ENCODE data around the gene EEIG2.

Gene EEIG2

DNA sequence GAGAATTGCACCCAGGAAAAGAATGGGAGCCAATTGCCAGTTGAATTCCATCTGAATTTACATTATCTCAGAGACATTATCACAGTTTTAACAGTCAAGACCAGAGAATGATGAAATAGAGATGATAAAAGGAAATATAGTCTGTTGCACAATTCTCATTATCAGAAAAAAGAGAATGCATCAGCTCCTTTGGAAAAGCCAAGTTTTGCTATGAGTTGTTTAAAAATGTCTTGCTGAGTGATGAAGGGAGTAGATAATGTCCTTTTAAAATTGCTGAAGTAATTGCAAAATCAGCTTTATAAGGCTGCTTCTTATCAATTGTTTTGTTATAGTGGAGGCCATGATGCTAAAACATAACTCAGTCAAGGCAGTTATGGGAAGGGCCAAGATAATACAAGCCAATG, 37.9 kb upstream of the EEIG2 start:
- H3K4me3 ChIP-seq (ENCODE audit: low read depth, low read length), result no peak overlapping the region
- peak; percentile 29 for DNase-seq (ENCODE audit: low read depth)
- TF ChIP-seq, protein P1, sequence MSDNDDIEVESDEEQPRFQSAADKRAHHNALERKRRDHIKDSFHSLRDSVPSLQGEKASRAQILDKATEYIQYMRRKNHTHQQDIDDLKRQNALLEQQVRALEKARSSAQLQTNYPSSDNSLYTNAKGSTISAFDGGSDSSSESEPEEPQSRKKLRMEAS (IDR thresholded peaks at IDR 0.05; ENCODE audit: low read depth, low read length), result no peak
- TF ChIP-seq POLR2A (IDR thresholded peaks at IDR 0.05; ENCODE audit: extremely low read depth, insufficient read length) (no peak), MYC (IDR thresholded peaks at IDR 0.05; ENCODE audit: low read depth, low read length) (no peak)

DNA sequence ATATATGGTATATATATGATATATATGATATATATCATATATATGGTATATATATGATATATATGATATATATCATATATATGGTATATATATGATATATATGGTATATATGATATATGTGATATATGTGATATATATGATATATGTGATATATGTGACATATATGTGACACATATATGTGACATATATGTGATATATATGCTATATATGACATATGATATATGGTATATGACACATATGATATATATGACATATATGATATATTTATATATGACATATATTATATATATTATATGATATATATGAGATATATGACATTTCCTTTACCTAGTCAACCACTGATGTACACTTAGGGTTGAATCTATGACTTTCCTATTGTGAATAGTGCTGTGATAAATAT, 36.1 kb upstream of the EEIG2 start:
- no peak for DNase-seq (ENCODE audit: low read depth)
- H3K4me3 ChIP-seq (ENCODE audit: low read depth, low read length), result no peak overlapping the region
- TF ChIP-seq POLR2A (IDR thresholded peaks at IDR 0.05; ENCODE audit: extremely low read depth, insufficient read length) (no peak), MYC (IDR thresholded peaks at IDR 0.05; ENCODE audit: low read depth, low read length) (no peak)
- TF ChIP-seq, protein P2, sequence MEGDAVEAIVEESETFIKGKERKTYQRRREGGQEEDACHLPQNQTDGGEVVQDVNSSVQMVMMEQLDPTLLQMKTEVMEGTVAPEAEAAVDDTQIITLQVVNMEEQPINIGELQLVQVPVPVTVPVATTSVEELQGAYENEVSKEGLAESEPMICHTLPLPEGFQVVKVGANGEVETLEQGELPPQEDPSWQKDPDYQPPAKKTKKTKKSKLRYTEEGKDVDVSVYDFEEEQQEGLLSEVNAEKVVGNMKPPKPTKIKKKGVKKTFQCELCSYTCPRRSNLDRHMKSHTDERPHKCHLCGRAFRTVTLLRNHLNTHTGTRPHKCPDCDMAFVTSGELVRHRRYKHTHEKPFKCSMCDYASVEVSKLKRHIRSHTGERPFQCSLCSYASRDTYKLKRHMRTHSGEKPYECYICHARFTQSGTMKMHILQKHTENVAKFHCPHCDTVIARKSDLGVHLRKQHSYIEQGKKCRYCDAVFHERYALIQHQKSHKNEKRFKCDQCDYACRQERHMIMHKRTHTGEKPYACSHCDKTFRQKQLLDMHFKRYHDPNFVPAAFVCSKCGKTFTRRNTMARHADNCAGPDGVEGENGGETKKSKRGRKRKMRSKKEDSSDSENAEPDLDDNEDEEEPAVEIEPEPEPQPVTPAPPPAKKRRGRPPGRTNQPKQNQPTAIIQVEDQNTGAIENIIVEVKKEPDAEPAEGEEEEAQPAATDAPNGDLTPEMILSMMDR (IDR thresholded peaks at IDR 0.05; ENCODE audit: low read depth, low read length), result no peak
- TF ChIP-seq, protein P1 (IDR thresholded peaks at IDR 0.05; ENCODE audit: low read depth, low read length), result no peak

DNA sequence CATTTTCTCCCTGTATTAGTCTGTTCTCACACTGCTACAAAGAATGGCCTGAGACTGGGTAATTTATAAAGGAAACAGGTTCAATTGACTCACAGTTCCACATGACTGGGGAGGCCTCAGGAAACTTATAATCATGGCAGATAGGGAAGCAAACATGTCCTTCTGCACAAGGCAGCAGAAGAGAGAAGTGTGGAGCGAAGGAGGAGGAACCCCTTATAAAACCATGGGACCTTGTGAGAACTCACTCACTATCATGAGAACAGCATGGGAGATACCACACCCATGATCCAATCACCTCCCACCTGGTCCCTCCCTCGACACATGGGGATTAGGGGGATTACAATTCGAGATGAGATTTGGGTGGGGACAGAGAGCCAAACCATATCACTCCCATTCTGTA, 35.2 kb upstream of the EEIG2 start:
- no peak for DNase-seq (ENCODE audit: low read depth)
- TF ChIP-seq, protein P1 (IDR thresholded peaks at IDR 0.05; ENCODE audit: low read depth, low read length), result no peak
- TF ChIP-seq, protein P2 (IDR thresholded peaks at IDR 0.05; ENCODE audit: low read depth, low read length), result no peak
- TF ChIP-seq POLR2A (IDR thresholded peaks at IDR 0.05; ENCODE audit: extremely low read depth, insufficient read length) (no peak), MYC (IDR thresholded peaks at IDR 0.05; ENCODE audit: low read depth, low read length) (no peak)
- no peak overlapping the region for H3K4me3 ChIP-seq (ENCODE audit: low read depth, low read length)

DNA sequence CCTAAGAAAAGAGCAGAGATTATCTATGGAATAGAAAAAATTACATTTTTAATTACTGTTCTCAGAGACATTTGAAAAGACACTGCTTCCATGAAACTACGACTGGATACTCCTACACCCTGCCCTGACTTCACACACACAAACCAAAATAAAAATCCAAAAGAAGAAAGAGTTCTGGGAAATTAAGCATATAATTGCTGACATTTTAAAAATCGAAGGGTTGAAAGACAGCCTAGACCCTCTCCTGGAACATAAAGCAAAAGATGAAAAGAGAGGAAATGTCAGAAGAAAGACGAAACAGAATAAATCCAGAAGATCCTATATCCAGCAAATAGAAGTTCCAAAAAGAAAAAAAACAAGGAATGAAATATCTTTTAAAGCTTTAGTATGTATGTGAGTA, 32.8 kb upstream of the EEIG2 start:
- no peak overlapping the region for H3K4me3 ChIP-seq (ENCODE audit: low read depth, low read length)
- TF ChIP-seq, protein P2 (IDR thresholded peaks at IDR 0.05; ENCODE audit: low read depth, low read length), result no peak
- TF ChIP-seq, protein P1 (IDR thresholded peaks at IDR 0.05; ENCODE audit: low read depth, low read length), result no peak
- TF ChIP-seq POLR2A (IDR thresholded peaks at IDR 0.05; ENCODE audit: extremely low read depth, insufficient read length), result no peak
- TF ChIP-seq MYC (IDR thresholded peaks at IDR 0.05; ENCODE audit: low read depth, low read length), result no peak
- DNase-seq (ENCODE audit: low read depth), result no peak

DNA sequence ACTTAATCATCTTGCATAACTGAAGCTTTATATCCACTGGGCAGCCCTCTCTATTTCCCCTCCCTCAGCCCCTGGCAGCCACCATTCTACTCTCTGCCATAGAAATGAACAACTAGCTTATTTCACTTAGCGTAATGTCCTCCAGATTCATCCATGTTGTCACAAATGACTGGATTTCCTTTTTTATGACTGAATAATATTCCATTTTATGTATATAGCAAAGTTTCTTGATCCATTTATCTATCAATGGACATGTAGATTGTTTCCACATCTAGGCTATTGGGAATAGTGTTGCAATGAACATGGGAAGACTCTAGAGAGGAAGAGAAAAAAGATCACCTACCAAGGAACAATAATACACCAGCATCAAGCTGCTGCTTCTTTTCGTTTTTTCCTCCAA, 32.1 kb upstream of the EEIG2 start:
- DNase-seq (ENCODE audit: low read depth), result no peak
- TF ChIP-seq, protein P1 (IDR thresholded peaks at IDR 0.05; ENCODE audit: low read depth, low read length), result no peak
- no peak for TF ChIP-seq POLR2A (IDR thresholded peaks at IDR 0.05; ENCODE audit: extremely low read depth, insufficient read length)
- TF ChIP-seq MYC (IDR thresholded peaks at IDR 0.05; ENCODE audit: low read depth, low read length), result no peak
- TF ChIP-seq, protein P2 (IDR thresholded peaks at IDR 0.05; ENCODE audit: low read depth, low read length), result no peak
- no peak overlapping the region for H3K4me3 ChIP-seq (ENCODE audit: low read depth, low read length)

DNA sequence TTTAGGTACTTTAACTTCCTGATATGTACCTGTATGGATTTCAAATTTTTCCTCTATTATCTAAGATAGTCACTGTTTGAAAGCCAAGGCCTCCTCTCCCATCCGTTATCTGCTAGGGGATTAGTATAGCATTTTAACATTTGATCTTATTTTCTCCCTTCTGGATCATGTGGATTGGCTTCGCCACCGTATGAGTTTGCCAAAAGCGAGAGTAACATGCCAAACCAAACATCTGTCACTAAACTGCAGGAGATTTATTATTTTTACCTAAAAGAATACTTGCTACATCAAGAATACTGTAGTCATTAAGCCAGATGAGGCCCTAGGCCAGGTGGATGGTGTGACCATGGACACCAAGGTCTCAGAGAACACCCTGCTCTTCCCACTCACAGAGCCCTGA, 28.5 kb upstream of the EEIG2 start:
- no peak for TF ChIP-seq MYC (IDR thresholded peaks at IDR 0.05; ENCODE audit: low read depth, low read length)
- TF ChIP-seq POLR2A (IDR thresholded peaks at IDR 0.05; ENCODE audit: extremely low read depth, insufficient read length), result no peak
- TF ChIP-seq, protein P2 (IDR thresholded peaks at IDR 0.05; ENCODE audit: low read depth, low read length), result no peak
- TF ChIP-seq, protein P1 (IDR thresholded peaks at IDR 0.05; ENCODE audit: low read depth, low read length), result no peak
- no peak overlapping the region for H3K4me3 ChIP-seq (ENCODE audit: low read depth, low read length)
- no peak for DNase-seq (ENCODE audit: low read depth)

Data from NB4 (cell line).